ENCODE results near the gene CD300LD. TPM values are rescaled to one million over a fixed set of nuclear protein-coding genes. Genes with fewer than 3 reads are reported as not detected.

CD300LD gene
- polyA plus RNA-seq, 1 of the 3 experiments (the other 2 are of a cell fraction) = not detected

DNA sequence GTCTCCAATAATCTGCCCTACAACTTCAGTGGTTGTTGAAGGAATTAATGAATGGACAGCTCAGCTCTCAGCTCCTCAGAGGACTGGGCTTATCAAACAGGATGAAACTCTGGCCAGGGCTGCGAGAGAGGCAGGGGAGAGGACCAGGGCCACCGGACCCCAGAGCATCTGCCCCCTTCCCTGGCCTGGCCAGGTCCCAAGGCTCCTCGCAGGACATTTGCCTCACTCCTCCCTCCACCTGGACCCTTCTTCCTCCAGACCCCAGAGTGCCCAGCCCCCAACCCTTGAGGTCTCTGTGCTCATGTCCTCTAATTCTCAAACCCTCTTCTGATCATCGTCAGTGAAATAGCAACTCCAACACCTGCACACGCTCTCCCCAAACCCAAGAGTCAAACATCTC lies 49.9 kb downstream of the CD300LD start:
- Histone ChIP-seq H3K9me2 (no peaks in the 10 kb centered on the region), H3K79me2 (ENCODE audit: insufficient read depth) (no peaks in the 10 kb centered on the region), H4K20me1 (ENCODE audit: insufficient read depth) (no peaks in the 10 kb centered on the region), H3K27me3 (ENCODE audit: insufficient read depth) (no peaks in the 10 kb centered on the region), H3K36me3 (replicated peaks in 1 of 2; ENCODE audit: control insufficient read depth in 1 of 2, insufficient read depth in 2 of 2, low read length in 1 of 2) (no peaks in the 10 kb centered on the region), H3K27ac (ENCODE audit: low read depth in 2 of 2, low read length in 1 of 2) (no peak overlapping the region), H3K4me1 (ENCODE audit: control insufficient read depth in 1 of 2, insufficient read depth in 2 of 2, low read depth in 1 of 2, low read length in 1 of 2) (no peaks in the 10 kb centered on the region), H3K9me3 (no peaks in the 10 kb centered on the region; the same call in 1 of the 2 replicates), H3F3A (replicated peaks; ENCODE audit: insufficient read depth) (no peaks in the 10 kb centered on the region), H2AFZ (ENCODE audit: low read depth) (no peak overlapping the region), H3K9ac (no peak overlapping the region), H3K4me3 (ENCODE audit: low read depth in 2 of 2, low read length in 1 of 2) (no peak overlapping the region), H3K4me2 (no peak overlapping the region)
- POLR2A ChIA-PET = no interaction called here
- WGBS (ENCODE audit: low lambda C conversion rate) = 59% methylated on average over 5 of the region's 5 CpGs
- no peak for DNase-seq
- CTCF ChIA-PET = interaction anchor here (1.1 to 2.4 kb wide), 3 partner anchors 10 to 174 kb away, joined by 5 to 8 read pairs (median 6); partner anchors contain the start of gene CD300H
- TF ChIP-seq NRF1 (IDR thresholded peaks at IDR 0.05; ENCODE audit: low read depth, low read length) (no peak), TEAD4 (IDR thresholded peaks at IDR 0.05; ENCODE audit: borderline replicate concordance, insufficient read depth) (no peak), FOSL2 (IDR thresholded peaks at IDR 0.05; ENCODE audit: borderline replicate concordance, low read depth) (no peak), PBX3 (IDR thresholded peaks at IDR 0.05) (no peak), NFIC (IDR thresholded peaks at IDR 0.05; ENCODE audit: borderline replicate concordance) (no peak), RXRA (IDR thresholded peaks at IDR 0.05; ENCODE audit: borderline replicate concordance, low read depth) (no peak), IRF3 (IDR thresholded peaks at IDR 0.05; ENCODE audit: low read depth, low read length) (no peak), RFX5 (IDR thresholded peaks at IDR 0.05; ENCODE audit: low read length) (no peak), TCF12 (IDR thresholded peaks at IDR 0.05) (no peak), RCOR1 (IDR thresholded peaks at IDR 0.05; ENCODE audit: low read length) (no peak), EP300 (IDR thresholded peaks at IDR 0.05; ENCODE audit: borderline replicate concordance in 1 of 2, low read depth in 1 of 2, low read length in 1 of 2) (no peak)
- TF ChIP-seq, protein P1, sequence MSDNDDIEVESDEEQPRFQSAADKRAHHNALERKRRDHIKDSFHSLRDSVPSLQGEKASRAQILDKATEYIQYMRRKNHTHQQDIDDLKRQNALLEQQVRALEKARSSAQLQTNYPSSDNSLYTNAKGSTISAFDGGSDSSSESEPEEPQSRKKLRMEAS (IDR thresholded peaks at IDR 0.05; ENCODE audit: low read depth) = no peak

DNA sequence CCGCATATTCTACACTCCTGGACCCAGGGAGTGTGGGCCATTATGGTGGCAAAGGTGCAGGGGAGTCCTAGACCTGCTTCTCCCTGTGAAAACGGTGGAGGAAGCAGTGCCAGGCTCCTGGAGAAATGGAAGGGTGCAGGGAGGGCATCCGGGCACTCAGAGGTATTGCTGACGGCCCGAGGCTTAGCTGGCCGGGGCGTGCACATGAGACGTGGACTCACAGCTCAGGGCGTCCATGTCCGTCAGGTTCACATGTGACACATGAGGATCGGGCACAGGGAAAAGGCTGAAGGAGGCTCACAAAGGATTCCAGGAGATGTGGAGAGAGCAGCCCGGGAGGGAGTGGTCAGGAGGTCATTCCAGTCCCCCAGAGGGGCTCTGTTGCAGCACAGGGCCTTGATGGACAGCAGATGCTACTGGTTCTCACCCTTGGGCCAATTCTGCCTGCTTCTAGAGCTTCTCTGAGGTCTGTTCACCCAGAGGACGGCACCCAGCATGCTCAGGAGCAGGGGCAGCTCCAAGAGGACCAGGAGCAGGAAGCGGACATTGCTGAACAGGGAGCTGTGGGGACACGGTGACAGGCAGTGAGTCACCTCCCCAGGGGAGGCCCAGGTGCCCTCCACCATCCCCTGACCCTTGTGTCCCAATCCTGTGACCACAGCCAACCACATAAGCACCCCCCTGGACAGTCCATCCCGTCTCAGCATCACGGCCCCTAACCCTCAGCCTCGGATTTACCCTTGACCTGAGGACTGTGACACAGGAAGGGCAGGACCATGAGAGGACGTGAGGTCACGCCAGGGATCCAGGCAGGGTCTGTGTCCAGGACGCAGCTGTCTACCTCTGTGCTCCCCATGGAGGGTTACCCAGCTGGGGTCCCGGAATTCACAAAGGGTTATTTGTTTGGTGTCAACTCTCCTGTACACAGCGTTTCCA lies 50.6 kb downstream of the CD300LD start:
- no peak overlapping the region for H3K4me3 ChIP-seq (ENCODE audit: low read depth in 2 of 2, low read length in 1 of 2)
- H3K9ac ChIP-seq = no peak overlapping the region
- no peak overlapping the region for H2AFZ ChIP-seq (ENCODE audit: low read depth)
- WGBS (ENCODE audit: low lambda C conversion rate) = 44% methylated on average over 21 of the region's 23 CpGs
- no peaks in the 10 kb centered on the region for H3K36me3 ChIP-seq (replicated peaks in 1 of 2; ENCODE audit: control insufficient read depth in 1 of 2, insufficient read depth in 2 of 2, low read length in 1 of 2)
- H3K27ac ChIP-seq (ENCODE audit: low read depth in 2 of 2, low read length in 1 of 2) = no peak overlapping the region
- POLR2A ChIA-PET = no interaction called here
- H3K4me2 ChIP-seq = no peak overlapping the region
- no peak for DNase-seq
- no peaks in the 10 kb centered on the region for H3K4me1 ChIP-seq (ENCODE audit: control insufficient read depth in 1 of 2, insufficient read depth in 2 of 2, low read depth in 1 of 2, low read length in 1 of 2)
- no peaks in the 10 kb centered on the region for H4K20me1 ChIP-seq (ENCODE audit: insufficient read depth)
- CTCF ChIA-PET = interaction anchor here (0.6 to 2.4 kb wide), 4 partner anchors 9 to 174 kb away, joined by 3 to 8 read pairs (median 6); partner anchors contain the start of gene CD300H
- no peaks in the 10 kb centered on the region for H3F3A ChIP-seq (replicated peaks; ENCODE audit: insufficient read depth)
- no peaks in the 10 kb centered on the region; the same call in 1 of the 2 replicates for H3K9me3 ChIP-seq
- no peaks in the 10 kb centered on the region for H3K9me2 ChIP-seq
- no peaks in the 10 kb centered on the region for H3K27me3 ChIP-seq (ENCODE audit: insufficient read depth)
- H3K79me2 ChIP-seq (ENCODE audit: insufficient read depth) = no peaks in the 10 kb centered on the region
- no peak for TF ChIP-seq SMC3 (IDR thresholded peaks at IDR 0.05; ENCODE audit: low read depth, low read length)
- TF ChIP-seq PBX3 (IDR thresholded peaks at IDR 0.05) = no peak
- no peak for TF ChIP-seq GABPA (IDR thresholded peaks at IDR 0.05; ENCODE audit: low read depth)
- no peak for TF ChIP-seq SIN3A (IDR thresholded peaks at IDR 0.05; ENCODE audit: borderline replicate concordance, low read depth, low read length)
- TF ChIP-seq NRF1 (IDR thresholded peaks at IDR 0.05; ENCODE audit: low read depth, low read length) = no peak
- no peak for TF ChIP-seq TEAD4 (IDR thresholded peaks at IDR 0.05; ENCODE audit: borderline replicate concordance, insufficient read depth)
- TF ChIP-seq FOSL2 (IDR thresholded peaks at IDR 0.05; ENCODE audit: borderline replicate concordance, low read depth) = no peak
- TF ChIP-seq GATA2 (CRISPR knock-in tag; IDR thresholded peaks at IDR 0.05) = no peak
- TF ChIP-seq FOXM1 (IDR thresholded peaks at IDR 0.05; ENCODE audit: low read depth) = no peak
- TF ChIP-seq CHD2 (IDR thresholded peaks at IDR 0.05; ENCODE audit: low read length, partially characterized antibody) = no peak
- TF ChIP-seq POLR2AphosphoS5 (IDR thresholded peaks at IDR 0.05; ENCODE audit: low read depth, low read length) = no peak
- no peak for TF ChIP-seq ELF1 (IDR thresholded peaks at IDR 0.05)
- no peak for TF ChIP-seq FOXJ3 (CRISPR knock-in tag; IDR thresholded peaks at IDR 0.05)
- no peak for TF ChIP-seq RXRA (IDR thresholded peaks at IDR 0.05; ENCODE audit: borderline replicate concordance, low read depth)
- no peak for TF ChIP-seq TCF12 (IDR thresholded peaks at IDR 0.05)
- TF ChIP-seq YY1 (IDR thresholded peaks at IDR 0.05; ENCODE audit: low read depth) = no peak
- TF ChIP-seq RAD21 (IDR thresholded peaks at IDR 0.05; ENCODE audit: low read length) = no peak
